K562 (cell line): Measurements from ENCODE around the gene EXOSC9. TPM values are rescaled to one million over a fixed set of nuclear protein-coding genes. Genes with fewer than 3 reads are reported as not detected.
A peak's percentile ranks its signal among the peaks of the same experiment; 100 is the strongest.

Source experiments
- ATAC-seq: fragments of 200-7000 bp; cut with Tn5 transposase; 3 replicates; pipeline ENCODE4 v1.9.1; 2020; ENCODE audit warnings: moderate library complexity
- BruUV-seq: library from RNA; stranded (reverse); fragments of 400-500 nt; replicated peaks from 2 replicates; lab custom pipeline; 2021; lab: Mats Ljungman, UMichigan
- CTCF ChIA-PET: fragments of 300-600 bp; formaldehyde crosslinking; extraction: SDS; loops from one replicate; lab custom pipeline; 2021; ENCODE audit warnings: low intra/inter-chr PET ratio; lab: Yijun Ruan, JAX
- POLR2A ChIA-PET: fragments of 300-600, 350-650 bp; sonication (Branson Sonifier 250); formaldehyde crosslinking; extraction: SDS; loops from one replicate; lab custom pipeline; 2021; ENCODE audit warnings: antibody characterized with exemption, inconsistent platforms; lab: Yijun Ruan, JAX
- DNase-seq, 4 experiments: peaks; one replicate each; pipeline versions ENCODE4 v3.0.0 to v3.0.0-alpha.2; 2011 to 2018; ENCODE audit warnings: low spot score in 3 of 4, mixed read lengths in 3 of 4; ENCODE audit errors: extremely low read depth in 1 of 4
- FAIRE-seq: peaks from 2 replicates; lab custom pipeline; 2011; peaks lifted over from hg19 to GRCh38; lab: Jason Lieb, UNC
- H2AFZ ChIP-seq: 2 replicates; pipeline ENCODE4 v1.6.0; 2011; ENCODE audit warnings: low read depth, low read length, control low read depth, inconsistent platforms
- H3K27ac ChIP-seq: fragments of 200-600 bp; 3 replicates; pipeline ENCODE4 v1.8.0; 2011; ENCODE audit warnings: low read depth, mild to moderate bottlenecking, control low read depth, inconsistent platforms, low read length, moderate library complexity, mixed read lengths; ENCODE audit errors: extremely low read depth
- H3K27me3 ChIP-seq, 2 experiments: fragments of 300-600 bp in 1 of 2; 2 replicates in 1 of 2; 3 replicates in 1 of 2; pipeline versions ENCODE4 v1.6.0 to v1.8.0; 2011; ENCODE audit warnings: inconsistent platforms in 2 of 2, low read length in 2 of 2, mild to moderate bottlenecking in 1 of 2, mixed read lengths in 1 of 2, moderate library complexity in 1 of 2; ENCODE audit not compliant: control insufficient read depth in 2 of 2, insufficient read depth in 2 of 2
- H3K36me3 ChIP-seq: fragments of 300-600 bp; 3 replicates; pipeline ENCODE4 v1.8.0; 2011; ENCODE audit warnings: mild to moderate bottlenecking, low read length, inconsistent platforms; ENCODE audit not compliant: control insufficient read depth, insufficient read depth
- H3K4me1 ChIP-seq, 2 experiments: fragments of 200-600 bp in 1 of 2; replicated peaks in 1 of 2; 2 replicates in 1 of 2; 3 replicates in 1 of 2; pipeline versions ENCODE4 v1.5.1 to v1.8.0; 2011; ENCODE audit warnings: inconsistent platforms in 2 of 2, low read length in 2 of 2, mild to moderate bottlenecking in 1 of 2, mixed read lengths in 1 of 2, moderate library complexity in 1 of 2; ENCODE audit not compliant: control insufficient read depth in 2 of 2, insufficient read depth in 2 of 2
- H3K4me2 ChIP-seq: 2 replicates; pipeline ENCODE4 v1.6.1; 2011; ENCODE audit warnings: low read length, control low read depth, inconsistent platforms, mixed read lengths; ENCODE audit not compliant: insufficient read depth
- H3K4me3 ChIP-seq: fragments of 200-600 bp; sonication (generic), shearing (Covaris generic); 2 replicates; pipeline ENCODE4 v1.5.1; 2016; ENCODE audit warnings: control low read depth, inconsistent platforms
- H3K79me2 ChIP-seq: fragments of 200-600 bp; 3 replicates; pipeline ENCODE4 v1.8.0; 2011; ENCODE audit warnings: low read length, inconsistent platforms; ENCODE audit not compliant: control insufficient read depth, insufficient read depth
- H3K9ac ChIP-seq, 2 experiments: 2 replicates each; pipeline versions ENCODE4 v1.6.0 to v1.6.1; 2011; ENCODE audit warnings: low read depth in 2 of 2, low read length in 2 of 2, control low read depth in 1 of 2, inconsistent platforms in 1 of 2, mild to moderate bottlenecking in 1 of 2, mixed read lengths in 1 of 2; ENCODE audit not compliant: insufficient read depth in 1 of 2
- H3K9me1 ChIP-seq: one replicate; pipeline ENCODE4 v1.6.0; 2011; ENCODE audit warnings: inconsistent platforms, mild to moderate bottlenecking, low read length, moderate library complexity; ENCODE audit not compliant: control insufficient read depth, insufficient read depth
- H3K9me3 ChIP-seq: replicated peaks from 2 replicates; pipeline ENCODE4 v1.5.1; 2011; ENCODE audit warnings: low read depth, low read length, inconsistent platforms; ENCODE audit not compliant: control insufficient read depth, insufficient read depth
- H4K20me1 ChIP-seq: replicated peaks from 2 replicates; pipeline ENCODE4 v1.6.1; 2011; ENCODE audit warnings: low read length, inconsistent platforms, mixed read lengths; ENCODE audit not compliant: control insufficient read depth, insufficient read depth
- CEBPB ChIP-seq: fragments of 450-650 bp; IDR thresholded peaks from 2 replicates; pipeline ENCODE4 v1.6.1; 2016; ENCODE audit warnings: missing genetic modification characterization, missing compliant biosample characterization
- CSDE1 ChIP-seq, 2 experiments: fragments of 450-650 bp; IDR thresholded peaks; 2 replicates each; pipeline ENCODE4 v1.6.1; 2016; ENCODE audit warnings: mild to moderate bottlenecking in 1 of 2
- FOXA1 ChIP-seq: fragments of 450-650 bp; IDR thresholded peaks from 2 replicates; pipeline ENCODE4 v1.6.1; 2016; ENCODE audit warnings: mild to moderate bottlenecking, borderline replicate concordance
- JUND ChIP-seq, 2 experiments: IDR thresholded peaks; 2 replicates in 1 of 2; 3 replicates in 1 of 2; pipeline ENCODE4 v1.6.1; 2011; ENCODE audit warnings: borderline replicate concordance in 2 of 2, low read depth in 2 of 2, low read length in 2 of 2, improper control_type of control experiment in 1 of 2, missing biosample characterization in 1 of 2, missing genetic modification characterization in 1 of 2, missing genetic modification reagents in 1 of 2
- NR2F6 ChIP-seq: fragments of 450-650 bp; formaldehyde crosslinking; IDR thresholded peaks from 2 replicates; pipeline ENCODE4 v1.4.0; 2020; ENCODE audit warnings: mild to moderate bottlenecking
- PHF8 ChIP-seq: fragments of 200-600 bp; sonication (generic); IDR thresholded peaks from 2 replicates; pipeline ENCODE4 v1.6.1; 2012; ENCODE audit warnings: mixed run types, mild to moderate bottlenecking, inconsistent platforms, low read length, moderate library complexity, borderline replicate concordance
- SMARCA4 ChIP-seq: fragments of 450-650 bp; IDR thresholded peaks from 2 replicates; pipeline ENCODE4 v1.6.1; 2016
- TBL1XR1 ChIP-seq, 2 experiments: IDR thresholded peaks; 2 replicates each; pipeline ENCODE4 v1.6.1; 2012; ENCODE audit warnings: improper control_type of control experiment in 2 of 2, low read length in 2 of 2, mild to moderate bottlenecking in 1 of 2
- ZBTB11 ChIP-seq, 3 experiments: fragments of 200-800 bp in 1 of 3; fragments of 250-450 bp in 1 of 3; fragments of 450-650 bp in 1 of 3; sonication (Bioruptor Pico) in 1 of 3; sonication (Bioruptor generic) in 1 of 3; formaldehyde crosslinking in 1 of 3; IDR thresholded peaks; 2 replicates each; pipeline versions ENCODE4 v1.6.1 to v1.8.0; 2016 to 2022; ENCODE audit warnings: mild to moderate bottlenecking in 2 of 3, missing genetic modification characterization in 2 of 3, missing compliant biosample characterization in 1 of 3, moderate library complexity in 1 of 3
- ZNF384 ChIP-seq: IDR thresholded peaks from 2 replicates; pipeline ENCODE4 v1.6.1; 2012; ENCODE audit warnings: low read depth, low read length, improper control_type of control experiment
- WGBS: fragments of 100-300 bp; shearing (Covaris generic); methylation state at CpG from one replicate; pipeline ENCODE4 v1.1.6; 2016; ENCODE audit warnings: low coverage, mixed read lengths; ENCODE audit not compliant: insufficient coverage; ENCODE audit errors: missing lambda C conversion rate; 5-methylcytosine and 5-hydroxymethylcytosine counted together
- in situ Hi-C: fragments of 300-500 bp; cut with MboI; formaldehyde crosslinking; loops from 4 replicates; pipeline ENCODE4 v1.15.0; 2018; ENCODE audit warnings: inconsistent platforms, mixed read lengths
- intact Hi-C: fragments of 100-400 bp; cut with micrococcal nuclease; formaldehyde crosslinking; loops from 2 replicates; pipeline ENCODE4 v1.14.2; 2022
- polyA plus RNA-seq, 8 experiments: library from polyadenylated mRNA; depleted of rRNA in 4 of 8; stranded (reverse) in 5 of 8; unstranded in 3 of 8; fragments of >200 nt; fragmentation: Nextera tagmentation in 2 of 8; fragmentation: Illumina TruSeq in 1 of 8; extraction: Ambion mirVana in 2 of 8; extraction: Trizol in 1 of 8; gene quantifications; 2 replicates each; pipeline versions ENCODE4 v1.2.1 to v1.2.3, GENCODE V29; 2011 to 2014; ENCODE audit warnings: inconsistent platforms in 1 of 8, missing spikeins in 1 of 8
- total RNA-seq, 7 experiments: library from RNA; depleted of rRNA in 6 of 7; stranded (reverse); fragments of >200 nt in 6 of 7; fragmentation: Illumina TruSeq in 2 of 7; extraction: Trizol in 2 of 7; gene quantifications; 2 replicates each; pipeline versions ENCODE4 v1.2.1 to v1.2.3, GENCODE V29; 2011 to 2021; ENCODE audit warnings: low replicate concordance in 1 of 7
- TF ChIP-seq, protein P1 (sequence below): fragments of 450-650 bp; formaldehyde crosslinking; IDR thresholded peaks from 2 replicates; pipeline ENCODE4 v1.4.0; 2020; ENCODE audit warnings: mild to moderate bottlenecking, moderate library complexity

The EXOSC9 gene
- total and polyA plus RNA-seq, 9 of the 15 experiments (the other 6 are each of a cell fraction or from before 2014, with no cell fraction given): 64.7 to 166 (median 115) TPM

DNA sequence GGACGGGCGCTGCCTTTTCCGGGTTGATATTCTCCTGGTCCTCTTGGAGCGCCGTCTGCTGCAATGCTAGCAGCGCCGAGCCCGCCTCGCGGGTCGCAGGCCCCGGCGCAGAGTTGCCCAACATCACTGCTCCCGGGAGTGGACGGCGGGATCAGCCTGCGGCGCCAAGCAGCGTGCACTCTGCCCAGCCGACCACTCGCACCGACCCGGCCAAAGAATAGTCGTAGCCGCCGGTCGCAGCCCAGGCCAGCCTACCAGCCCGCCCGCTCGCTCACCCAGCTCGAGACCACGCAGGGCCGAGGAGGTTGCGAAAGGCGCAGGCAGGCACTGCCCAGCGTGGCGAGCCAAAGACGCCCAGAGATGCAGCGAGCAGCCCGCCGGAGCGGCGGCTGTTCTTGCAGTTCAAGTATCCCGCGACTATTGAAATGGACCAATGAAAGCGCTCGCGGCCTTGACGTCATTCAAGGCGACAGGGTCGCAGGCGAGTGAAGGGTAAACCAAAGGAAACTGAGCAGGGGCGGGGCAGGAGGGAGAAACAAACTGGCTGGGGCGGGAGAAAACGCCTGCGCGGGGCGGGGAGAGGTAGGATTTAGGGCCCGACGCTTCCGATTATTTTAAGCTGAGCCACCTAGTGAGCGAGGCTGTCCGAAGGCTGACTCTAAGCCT is 22.5 kb downstream of the EXOSC9 start, which contains the start of gene CCNA2 (continued):
- TF ChIP-seq JUND (IDR thresholded peaks at IDR 0.05; ENCODE audit: borderline replicate concordance, low read depth, low read length) (peak; percentile 74), JUND (tag; IDR thresholded peaks at IDR 0.05; ENCODE audit: borderline replicate concordance, low read depth, low read length) (no peak; the same call in 2 of the 3 replicates), SMARCA4 (no peak)

DNA sequence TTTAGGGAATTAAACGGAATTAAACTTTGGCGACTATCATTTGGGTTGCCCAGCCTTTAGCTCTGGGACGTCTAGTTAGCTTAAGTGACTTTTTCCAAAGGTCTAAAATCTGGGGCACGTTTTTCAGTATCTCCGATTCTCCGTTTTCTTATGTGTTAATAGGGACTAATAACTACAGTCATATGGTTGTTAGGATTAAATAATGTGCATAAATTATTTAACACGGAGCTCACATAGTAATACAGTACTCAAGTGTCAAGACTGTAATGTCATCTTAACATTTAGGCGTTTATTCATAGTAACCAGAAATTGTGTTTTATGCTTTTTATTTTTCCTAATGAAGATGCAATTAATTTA is 23.0 kb downstream of the EXOSC9 start:
- Histone ChIP-seq H3K79me2 (peaks cover 43% of the 10 kb centered on the region), H3K27ac (peak overlapping the region; percentile 96), H3K9me3 (no peaks in the 10 kb centered on the region), H4K20me1 (peaks cover 7% of the 10 kb centered on the region; the same call in 1 of the 2 replicates), H3K4me1 (peaks cover 0 to 20% of the 10 kb centered on the region in 2 experiments; a peak in 4 of 5 replicates), H3K9me1 (no peaks in the 10 kb centered on the region), H3K9ac (peak overlapping the region; percentile 62 to 98; a peak in 3 of 4 replicates), H2AFZ (peak overlapping the region; percentile 99), H3K27me3 (no peaks in the 10 kb centered on the region), H3K4me2 (peak overlapping the region; percentile 74), H3K4me3 (peak overlapping the region; percentile 99), H3K36me3 (peaks cover 40% of the 10 kb centered on the region)
- DNase-seq (no peak), FAIRE-seq (no peak), ATAC-seq (no peak)
- CTCF ChIA-PET: no interaction called here
- BruUV-seq: TSS peak; percentile 96
- in situ Hi-C loops: no loop called here
- intact Hi-C loops: loop anchor here (5.0 kb wide), 1 partner anchor 48 kb away; the partner anchor contains the start of gene BBS7
- POLR2A ChIA-PET: interaction anchor here (0.5 to 4.1 kb wide), 8 partner anchors 8 to 194 kb away, joined by 3 to 21 read pairs (median 4); partner anchors contain the start of genes BBS7 and EXOSC9
- 0% methylated on average over 8 of the region's 8 CpGs for WGBS
- TF ChIP-seq TBL1XR1 (IDR thresholded peaks at IDR 0.05; ENCODE audit: low read length in 2 of 2): 0 out of 4 replicates have a peak, but pooled peaks of 1 of the 2 experiments have one; percentile 4
- 0 out of 2 replicates have a peak, but pooled peaks have one; percentile 13 for TF ChIP-seq NR2F6 (CRISPR knock-in tag)
- 0 out of 2 replicates have a peak, but pooled peaks have one; percentile 19 for TF ChIP-seq SMARCA4
- TF ChIP-seq FOXA1: no peak
- TF ChIP-seq CEBPB (tag): no peak
- 0 out of 4 replicates have a peak, but pooled peaks of 1 of the 2 experiments have one; percentile 1 for TF ChIP-seq CSDE1 (IDR thresholded peaks at IDR 0.05)
- TF ChIP-seq ZBTB11 (CRISPR knock-in tag; IDR thresholded peaks at IDR 0.05): 0 out of 6 replicates have a peak, but pooled peaks of 1 of the 3 experiments have one; percentile 16
- TF ChIP-seq, protein P1, sequence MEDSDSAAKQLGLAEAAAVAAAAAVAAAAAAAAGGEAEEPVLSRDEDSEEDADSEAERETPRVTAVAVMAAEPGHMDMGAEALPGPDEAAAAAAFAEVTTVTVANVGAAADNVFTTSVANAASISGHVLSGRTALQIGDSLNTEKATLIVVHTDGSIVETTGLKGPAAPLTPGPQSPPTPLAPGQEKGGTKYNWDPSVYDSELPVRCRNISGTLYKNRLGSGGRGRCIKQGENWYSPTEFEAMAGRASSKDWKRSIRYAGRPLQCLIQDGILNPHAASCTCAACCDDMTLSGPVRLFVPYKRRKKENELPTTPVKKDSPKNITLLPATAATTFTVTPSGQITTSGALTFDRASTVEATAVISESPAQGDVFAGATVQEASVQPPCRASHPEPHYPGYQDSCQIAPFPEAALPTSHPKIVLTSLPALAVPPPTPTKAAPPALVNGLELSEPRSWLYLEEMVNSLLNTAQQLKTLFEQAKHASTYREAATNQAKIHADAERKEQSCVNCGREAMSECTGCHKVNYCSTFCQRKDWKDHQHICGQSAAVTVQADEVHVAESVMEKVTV (CRISPR knock-in tag): peak; percentile 18; the same call in 1 of the 2 replicates
- TF ChIP-seq PHF8: peak; percentile 36; the same call in 1 of the 2 replicates
- no peak for TF ChIP-seq ZNF384
